BLaER1 (cell line): ENCODE data around the gene MTMR4.
"Not testable (repeated sequence)": the region's sequence is repeated elsewhere in the genome, so short reads cannot be mapped to it uniquely, and the experiment has no call there.

Experiments used
- H3K27ac ChIP-seq: shearing (Covaris generic); formaldehyde crosslinking; 2 replicates; pipeline ENCODE4 v1.8.1; 2022
- H3K27me3 ChIP-seq: shearing (Covaris generic); formaldehyde crosslinking; 2 replicates; pipeline ENCODE4 v1.8.1; 2022
- H3K36me3 ChIP-seq: shearing (Covaris generic); formaldehyde crosslinking; 2 replicates; pipeline ENCODE4 v1.8.1; 2022
- H3K4me1 ChIP-seq: shearing (Covaris generic); formaldehyde crosslinking; 2 replicates; pipeline ENCODE4 v1.8.1; 2022
- H3K4me2 ChIP-seq: shearing (Covaris generic); formaldehyde crosslinking; 2 replicates; pipeline ENCODE4 v1.8.1; 2022
- H3K4me3 ChIP-seq: shearing (Covaris generic); formaldehyde crosslinking; 2 replicates; pipeline ENCODE4 v1.8.1; 2022
- H3K9ac ChIP-seq: shearing (Covaris generic); formaldehyde crosslinking; 2 replicates; pipeline ENCODE4 v1.8.1; 2022
- H3K9me3 ChIP-seq: shearing (Covaris generic); formaldehyde crosslinking; 2 replicates; pipeline ENCODE4 v1.8.1; 2022
- H4K20me1 ChIP-seq: shearing (Covaris generic); formaldehyde crosslinking; 2 replicates; pipeline ENCODE4 v1.8.1; 2022
- Cebpa-rat ChIP-seq: shearing (Covaris generic); IDR thresholded peaks from 2 replicates; pipeline ENCODE4 v1.8.1; 2022

MTMR4 gene

DNA sequence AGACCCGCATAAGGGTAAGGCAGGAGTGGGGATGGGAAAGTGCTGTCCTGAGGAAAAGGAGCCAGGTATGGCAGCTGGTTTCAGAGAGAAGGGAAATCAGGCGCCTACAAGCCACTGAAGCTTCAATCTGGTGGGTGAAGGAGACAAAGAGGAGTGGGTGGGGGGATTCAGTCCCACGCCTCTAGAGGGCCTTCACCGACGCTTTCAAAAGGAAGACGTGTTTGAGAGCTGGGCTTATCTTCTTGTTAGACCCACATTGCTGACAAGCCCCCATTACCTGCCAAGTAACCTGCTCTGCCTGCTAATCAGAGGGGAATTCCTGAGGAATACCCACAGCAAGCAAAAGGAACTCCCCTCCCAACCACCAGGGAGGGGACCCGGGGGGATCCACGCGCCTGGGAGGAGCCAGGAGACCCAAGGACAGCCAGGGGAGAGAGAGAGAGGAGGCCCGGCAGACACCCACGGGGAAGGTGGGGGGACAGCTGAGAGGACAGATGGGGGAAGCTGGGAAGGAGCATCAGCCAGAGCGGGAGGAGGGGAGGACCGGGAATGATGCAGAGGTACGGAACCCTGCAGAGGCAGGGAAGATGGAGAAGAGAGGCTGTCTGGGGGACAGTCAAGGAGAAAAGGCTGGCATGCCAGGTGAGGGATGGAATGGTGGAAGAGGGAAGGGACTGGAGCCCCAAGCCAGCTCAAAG lies 1.0 kb downstream of the MTMR4 start:
- Histone ChIP-seq H3K9me3 (no peaks in the 10 kb centered on the region), H3K4me2 (peak overlapping the region; percentile 91), H3K4me3 (peak overlapping the region; percentile 94), H3K4me1 (peaks cover 74% of the 10 kb centered on the region), H3K9ac (peak overlapping the region; percentile 95), H3K27ac (peak overlapping the region; percentile 93), H3K36me3 (peaks cover 44% of the 10 kb centered on the region), H4K20me1 (peaks cover 23% of the 10 kb centered on the region), H3K27me3 (no peaks in the 10 kb centered on the region)
- no peak for TF ChIP-seq Cebpa-rat

DNA sequence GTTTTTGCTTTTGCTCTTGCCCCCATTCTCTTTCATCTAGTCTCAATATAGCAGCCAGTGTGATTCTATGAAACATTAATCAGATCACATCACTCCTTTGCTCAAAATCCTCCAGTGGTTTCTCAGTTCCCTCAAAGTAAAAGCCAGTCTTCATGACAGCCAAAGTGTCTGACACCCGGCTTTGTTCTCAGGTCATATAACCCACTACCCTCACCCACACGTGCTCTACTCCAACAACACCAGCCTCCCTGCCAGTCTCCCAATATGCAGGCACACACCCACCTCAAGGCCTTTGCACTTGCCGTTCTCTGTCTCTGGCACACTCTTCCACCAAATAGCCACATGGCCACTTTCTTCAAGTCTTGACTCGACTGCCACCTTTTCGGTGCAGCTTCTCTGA lies 4.4 kb downstream of the MTMR4 start:
- H3K27ac ChIP-seq = no peak overlapping the region
- H3K4me1 ChIP-seq = peaks cover 69% of the 10 kb centered on the region
- H4K20me1 ChIP-seq = peaks cover 46% of the 10 kb centered on the region
- H3K4me2 ChIP-seq = no peak overlapping the region
- peaks cover 78% of the 10 kb centered on the region for H3K36me3 ChIP-seq
- H3K27me3 ChIP-seq = no peaks in the 10 kb centered on the region
- no peak for TF ChIP-seq Cebpa-rat
- H3K9me3 ChIP-seq = no peaks in the 10 kb centered on the region
- H3K4me3 ChIP-seq = no peak overlapping the region
- no peak overlapping the region for H3K9ac ChIP-seq

DNA sequence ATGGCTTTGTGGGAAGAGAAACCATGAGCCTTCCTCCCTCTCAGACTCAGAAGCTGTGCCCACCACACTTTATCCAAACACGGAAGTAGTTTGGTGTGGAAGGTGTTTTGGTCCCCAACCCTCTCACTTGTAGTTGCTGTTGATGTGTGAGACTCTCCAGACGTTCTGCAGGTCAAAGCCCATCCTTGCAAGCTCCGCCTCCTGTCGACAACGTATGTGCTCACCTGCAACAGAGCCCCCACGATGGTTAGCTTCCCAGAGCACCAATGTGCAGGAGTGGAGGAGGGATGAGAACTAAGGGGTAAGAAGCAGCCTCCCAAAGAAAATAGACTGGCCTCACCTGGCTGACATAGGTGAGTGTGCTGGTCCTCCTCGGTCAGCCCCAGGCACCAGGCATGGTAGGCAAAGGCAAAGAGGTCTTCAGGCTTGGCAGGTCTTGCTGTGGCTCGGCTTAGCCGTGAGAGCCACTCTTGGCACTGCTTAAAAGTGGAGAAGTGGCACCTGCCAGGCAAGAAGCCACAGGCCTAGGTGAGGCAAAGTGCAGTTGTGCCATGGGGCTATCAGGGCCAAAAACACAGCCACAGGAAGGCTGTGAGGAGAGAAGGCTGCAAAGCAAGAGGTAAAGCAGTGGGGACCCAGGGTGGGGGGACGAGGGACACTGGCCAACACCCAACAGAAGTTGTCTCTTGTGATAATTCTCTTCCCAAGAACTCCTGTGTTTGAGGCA lies 5.9 kb downstream of the MTMR4 start:
- no peak for TF ChIP-seq Cebpa-rat
- H3K4me3 ChIP-seq = no peak overlapping the region
- H3K4me1 ChIP-seq = peaks cover 70% of the 10 kb centered on the region
- H3K9ac ChIP-seq = no peak overlapping the region
- no peaks in the 10 kb centered on the region for H3K27me3 ChIP-seq
- no peaks in the 10 kb centered on the region for H3K9me3 ChIP-seq
- H3K27ac ChIP-seq = peak overlapping the region; percentile 15; the same call in 1 of the 2 replicates
- H3K4me2 ChIP-seq = 0 out of 2 replicates have a peak overlapping the region, but pooled peaks have one; percentile 3
- peaks cover 93% of the 10 kb centered on the region for H3K36me3 ChIP-seq
- H4K20me1 ChIP-seq = peaks cover 43% of the 10 kb centered on the region

DNA sequence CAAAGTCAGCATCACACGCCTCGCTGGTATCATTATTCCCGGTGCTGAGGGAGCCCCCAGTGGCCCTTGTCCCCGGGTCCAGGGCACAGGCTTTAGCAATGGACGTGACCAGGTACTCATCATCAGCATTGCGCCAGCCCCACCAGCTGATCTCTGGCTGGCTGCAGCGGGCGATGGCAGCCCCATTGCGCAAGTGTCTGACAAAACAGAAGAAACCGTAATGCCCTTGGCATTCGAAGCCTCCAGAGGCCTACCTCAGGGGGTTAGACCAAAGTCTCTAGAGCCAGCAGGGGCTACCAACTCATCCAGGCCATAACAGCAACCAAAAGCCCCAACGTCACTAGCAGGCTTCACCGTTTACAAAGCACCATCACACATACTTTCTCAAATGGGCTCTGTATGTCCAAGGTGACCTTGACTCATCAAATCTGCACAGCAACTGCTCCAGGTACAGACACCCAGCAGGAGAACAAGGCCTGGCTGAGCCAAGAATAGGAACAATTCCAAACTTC lies 7.3 kb downstream of the MTMR4 start:
- Histone ChIP-seq H3K36me3 (peaks cover 100% of the 10 kb centered on the region), H3K9me3 (no peaks in the 10 kb centered on the region), H4K20me1 (peaks cover 30% of the 10 kb centered on the region), H3K4me1 (peaks cover 57% of the 10 kb centered on the region), H3K27ac (no peak overlapping the region), H3K4me2 (no peak overlapping the region), H3K4me3 (no peak overlapping the region), H3K9ac (no peak overlapping the region), H3K27me3 (no peaks in the 10 kb centered on the region)
- 0 out of 2 replicates have a peak, but pooled peaks have one; percentile 21 for TF ChIP-seq Cebpa-rat

DNA sequence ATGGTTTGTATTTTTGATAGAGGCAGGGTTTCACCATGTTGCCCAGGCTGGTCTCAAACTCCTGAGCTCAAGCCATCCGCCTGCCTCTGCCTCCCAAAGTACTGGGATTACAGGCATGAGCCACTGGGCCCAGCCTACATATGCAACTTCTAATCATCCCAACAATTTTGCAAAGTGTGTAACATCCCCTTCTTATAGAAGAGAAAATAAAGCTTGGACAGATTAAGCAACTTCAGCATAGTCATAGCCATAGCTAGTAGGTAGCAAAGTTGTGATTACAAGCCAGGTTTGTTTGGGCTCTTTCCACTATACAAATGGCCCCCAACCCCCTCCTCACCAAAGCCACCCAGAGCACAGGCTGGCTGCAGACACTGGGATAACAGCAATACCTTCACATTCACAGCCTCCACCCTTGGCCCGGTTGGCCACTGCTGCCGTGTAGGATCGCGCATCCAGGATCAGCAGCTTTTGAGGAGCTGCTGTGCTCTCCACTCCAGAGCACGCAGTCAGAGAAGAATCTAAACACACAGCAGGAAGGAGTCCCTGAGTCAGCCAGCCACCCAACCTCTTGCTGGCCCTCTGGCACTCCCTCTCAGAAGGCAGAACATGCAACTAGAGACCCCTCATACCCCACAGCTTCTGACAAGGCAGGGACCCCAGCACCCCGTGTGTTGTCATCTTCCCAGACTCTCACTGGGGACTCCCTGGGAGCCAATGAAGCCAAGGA lies 7.9 kb downstream of the MTMR4 start:
- H4K20me1 ChIP-seq = peaks cover 29% of the 10 kb centered on the region; the same call in 1 of the 2 replicates
- H3K9me3 ChIP-seq = no peaks in the 10 kb centered on the region
- peaks cover 100% of the 10 kb centered on the region for H3K36me3 ChIP-seq
- H3K4me1 ChIP-seq = peaks cover 51% of the 10 kb centered on the region
- no peak overlapping the region for H3K4me3 ChIP-seq
- no peak overlapping the region; the same call in 1 of the 2 replicates for H3K4me2 ChIP-seq
- H3K27ac ChIP-seq = no peak overlapping the region
- TF ChIP-seq Cebpa-rat = no peak
- no peak overlapping the region for H3K9ac ChIP-seq
- no peaks in the 10 kb centered on the region for H3K27me3 ChIP-seq

DNA sequence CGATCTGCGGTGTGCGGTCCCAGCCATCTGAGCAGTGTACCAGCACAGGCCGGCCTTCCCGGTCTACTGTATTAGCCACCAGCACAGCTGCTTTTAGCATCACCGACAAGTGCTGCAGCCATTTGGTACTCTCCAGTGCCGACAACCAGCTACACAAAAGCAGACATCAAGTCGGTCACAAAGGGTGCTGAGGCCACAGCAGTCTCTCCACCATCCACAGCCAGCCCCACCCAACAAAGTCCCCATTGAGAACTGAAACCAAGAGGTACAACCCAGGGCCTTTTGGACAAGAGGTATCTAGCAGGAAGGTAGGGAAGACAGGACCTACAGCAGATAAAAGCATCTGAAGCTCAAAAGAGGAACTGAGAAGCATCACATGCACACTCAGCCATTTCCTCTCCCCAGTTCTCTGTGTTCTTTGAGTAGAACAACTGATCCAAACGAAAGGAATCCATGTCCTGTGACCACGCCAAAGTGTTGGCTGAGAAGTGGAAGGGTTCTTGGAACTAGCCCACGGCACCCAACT lies 9.5 kb downstream of the MTMR4 start:
- Histone ChIP-seq H4K20me1 (peaks cover 29% of the 10 kb centered on the region; the same call in 1 of the 2 replicates), H3K4me2 (peak overlapping the region; percentile 70), H3K36me3 (peaks cover 99% of the 10 kb centered on the region), H3K4me3 (no peak overlapping the region), H3K27ac (peak overlapping the region; percentile 66), H3K9me3 (no peaks in the 10 kb centered on the region), H3K9ac (no peak overlapping the region), H3K4me1 (peaks cover 38% of the 10 kb centered on the region), H3K27me3 (no peaks in the 10 kb centered on the region)
- no peak for TF ChIP-seq Cebpa-rat

DNA sequence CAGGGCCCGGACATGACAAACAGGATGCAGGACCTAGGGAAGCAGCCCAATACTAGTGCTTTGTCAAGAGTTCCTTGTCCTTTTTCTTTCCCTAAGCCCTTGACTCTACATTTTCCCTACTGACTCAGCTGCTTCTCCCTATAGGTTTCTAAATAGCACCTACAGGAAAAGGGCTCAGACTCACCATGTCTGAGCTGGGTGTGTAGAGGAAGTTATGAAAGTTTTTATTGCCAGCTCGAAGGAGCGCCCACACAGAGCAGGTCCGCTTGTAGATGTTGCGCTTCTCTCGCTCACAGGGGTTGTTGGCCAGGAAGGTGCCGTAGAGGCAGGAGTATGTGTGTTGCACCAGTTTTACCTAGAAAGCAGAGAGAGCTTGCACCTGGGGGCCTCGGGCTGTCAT lies 10.6 kb downstream of the MTMR4 start:
- Histone ChIP-seq H3K9ac (no peak overlapping the region), H4K20me1 (peaks cover 28% of the 10 kb centered on the region; the same call in 1 of the 2 replicates), H3K27me3 (no peaks in the 10 kb centered on the region), H3K27ac (no peak overlapping the region), H3K9me3 (no peaks in the 10 kb centered on the region), H3K36me3 (peaks cover 99% of the 10 kb centered on the region), H3K4me2 (no peak overlapping the region), H3K4me1 (peaks cover 36% of the 10 kb centered on the region), H3K4me3 (no peak overlapping the region)
- no peak for TF ChIP-seq Cebpa-rat

DNA sequence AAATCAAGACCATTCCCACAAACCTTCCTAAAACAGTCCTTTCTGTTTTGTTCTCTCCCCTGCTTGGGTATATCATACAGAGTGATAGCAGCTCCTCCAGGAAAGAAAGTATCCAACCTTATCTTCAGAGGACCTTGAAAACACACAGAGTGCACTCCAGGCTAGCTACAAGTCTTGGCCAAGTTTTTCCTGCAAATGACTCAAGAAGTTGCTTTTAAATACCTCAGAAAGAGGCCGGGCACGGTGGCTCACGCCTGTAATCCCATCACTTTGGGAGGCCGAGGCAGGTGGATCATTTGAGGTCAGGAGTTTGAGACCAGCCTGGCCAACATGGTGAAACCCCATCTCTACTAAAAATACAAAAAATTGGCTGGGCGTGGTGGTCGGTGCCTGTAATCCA lies 11.3 kb downstream of the MTMR4 start:
- H3K4me3 ChIP-seq, H3K27me3 ChIP-seq, H3K27ac ChIP-seq, H3K9me3 ChIP-seq, H3K9ac ChIP-seq, H3K4me2 ChIP-seq: not testable (repeated sequence)
- Histone ChIP-seq H3K4me1 (peaks cover 31% of the 10 kb centered on the region), H4K20me1 (peaks cover 21% of the 10 kb centered on the region; the same call in 1 of the 2 replicates), H3K36me3 (peaks cover 97% of the 10 kb centered on the region)

DNA sequence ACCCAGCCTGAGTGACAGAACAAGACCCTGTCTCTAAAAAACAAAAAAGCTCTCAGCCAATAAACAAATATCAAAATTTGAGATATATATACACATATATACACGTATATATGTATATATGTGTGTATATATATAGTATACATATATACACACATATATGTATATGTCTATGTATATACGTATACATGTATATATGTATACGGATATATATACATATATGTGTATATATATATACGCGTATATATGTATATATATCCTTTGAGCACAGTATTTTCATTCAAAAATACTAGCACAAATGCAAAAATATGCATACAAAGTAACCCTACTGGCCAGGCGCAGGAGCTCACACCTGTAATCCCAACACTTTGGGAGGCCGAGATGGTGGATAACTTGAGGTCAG lies 13.0 kb downstream of the MTMR4 start:
- Histone ChIP-seq H3K4me3 (no peak overlapping the region), H3K27ac (no peak overlapping the region), H3K4me1 (peaks cover 29% of the 10 kb centered on the region), H4K20me1 (peaks cover 23% of the 10 kb centered on the region), H3K4me2 (no peak overlapping the region), H3K36me3 (peaks cover 97% of the 10 kb centered on the region), H3K9me3 (no peaks in the 10 kb centered on the region), H3K27me3 (no peaks in the 10 kb centered on the region), H3K9ac (no peak overlapping the region)
- TF ChIP-seq Cebpa-rat = no peak
